Measurements from ENCODE around the gene CTNNB1. TPM values are rescaled to one million over a fixed set of nuclear protein-coding genes. Genes with fewer than 3 reads are reported as not detected.

The CTNNB1 gene
- total and polyA plus RNA-seq, 2 experiments from 2014 or later: 89.4 to 566 TPM

DNA sequence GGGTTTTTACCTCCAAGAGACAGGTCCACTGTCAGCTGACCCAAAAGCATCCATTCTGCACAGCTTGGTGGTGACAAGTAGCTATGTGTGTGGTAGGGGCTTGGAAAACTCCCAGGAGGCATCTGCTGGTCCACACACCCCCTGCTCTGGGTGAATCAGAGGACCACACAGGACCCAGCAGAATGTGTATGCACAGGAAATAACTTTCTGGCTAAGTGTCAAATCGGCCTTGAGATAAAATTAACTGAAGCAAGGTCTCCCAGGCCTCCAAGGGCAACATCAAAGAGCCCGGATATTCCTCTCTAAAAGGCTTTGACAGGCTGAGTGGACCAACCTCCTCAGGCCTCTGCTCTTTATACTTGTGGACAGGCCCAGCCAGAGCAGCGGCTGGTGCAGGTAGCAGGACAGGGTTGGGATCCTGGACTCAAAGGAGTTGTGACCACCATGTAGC, 66.5 kb downstream of the CTNNB1 start:
- no peak for ATAC-seq
- H3K27me3 Mint-ChIP-seq (ENCODE audit: insufficient read depth, low read depth, poor library complexity): no peaks in the 10 kb centered on the region

More for the DNA sequence above, 66.5 kb downstream of the CTNNB1 start:
- no peak overlapping the region for H3K4me2 ChIP-seq
- no peak overlapping the region for H3K4me3 ChIP-seq
- peaks cover under 1% of the 10 kb centered on the region; the same call in 2 of the 3 replicates for H3K36me3 Mint-ChIP-seq (ENCODE audit: low read depth)
- no peaks in the 10 kb centered on the region for H4K20me1 ChIP-seq (replicated peaks; ENCODE audit: insufficient read depth)
- no peak overlapping the region for H3K27ac ChIP-seq (ENCODE audit: low read depth)
- no peaks in the 10 kb centered on the region for H3K27me3 ChIP-seq (ENCODE audit: insufficient read depth)
- DNase-seq (ENCODE audit: low spot score): no peak
- TF ChIP-seq, protein P1, sequence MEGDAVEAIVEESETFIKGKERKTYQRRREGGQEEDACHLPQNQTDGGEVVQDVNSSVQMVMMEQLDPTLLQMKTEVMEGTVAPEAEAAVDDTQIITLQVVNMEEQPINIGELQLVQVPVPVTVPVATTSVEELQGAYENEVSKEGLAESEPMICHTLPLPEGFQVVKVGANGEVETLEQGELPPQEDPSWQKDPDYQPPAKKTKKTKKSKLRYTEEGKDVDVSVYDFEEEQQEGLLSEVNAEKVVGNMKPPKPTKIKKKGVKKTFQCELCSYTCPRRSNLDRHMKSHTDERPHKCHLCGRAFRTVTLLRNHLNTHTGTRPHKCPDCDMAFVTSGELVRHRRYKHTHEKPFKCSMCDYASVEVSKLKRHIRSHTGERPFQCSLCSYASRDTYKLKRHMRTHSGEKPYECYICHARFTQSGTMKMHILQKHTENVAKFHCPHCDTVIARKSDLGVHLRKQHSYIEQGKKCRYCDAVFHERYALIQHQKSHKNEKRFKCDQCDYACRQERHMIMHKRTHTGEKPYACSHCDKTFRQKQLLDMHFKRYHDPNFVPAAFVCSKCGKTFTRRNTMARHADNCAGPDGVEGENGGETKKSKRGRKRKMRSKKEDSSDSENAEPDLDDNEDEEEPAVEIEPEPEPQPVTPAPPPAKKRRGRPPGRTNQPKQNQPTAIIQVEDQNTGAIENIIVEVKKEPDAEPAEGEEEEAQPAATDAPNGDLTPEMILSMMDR (conservative IDR thresholded peaks at IDR 0.05; ENCODE audit: low read depth in 2 of 2): no peak
- TF ChIP-seq ZNF331 (CRISPR knock-in tag; IDR thresholded peaks at IDR 0.05; ENCODE audit: low read depth) (no peak), ZNF114 (CRISPR knock-in tag; IDR thresholded peaks at IDR 0.05) (no peak), NANOG (IDR thresholded peaks at IDR 0.05; ENCODE audit: borderline replicate concordance) (no peak), EZH2phosphoT487 (IDR thresholded peaks at IDR 0.05; ENCODE audit: unreplicated experiment) (no peak), CREB1 (CRISPR knock-in tag; IDR thresholded peaks at IDR 0.05; ENCODE audit: low read depth) (no peak), JUNB (IDR thresholded peaks at IDR 0.05; ENCODE audit: unreplicated experiment) (no peak), EZH2 (IDR thresholded peaks at IDR 0.05; ENCODE audit: low read depth, unreplicated experiment) (no peak), ETS1 (IDR thresholded peaks at IDR 0.05) (no peak), STAT1 (IDR thresholded peaks at IDR 0.05; ENCODE audit: unreplicated experiment) (no peak), REST (IDR thresholded peaks at IDR 0.05; ENCODE audit: unreplicated experiment) (no peak), POLR2AphosphoS5 (IDR thresholded peaks at IDR 0.05; ENCODE audit: low read depth) (no peak)
- TF ChIP-seq, protein P2, sequence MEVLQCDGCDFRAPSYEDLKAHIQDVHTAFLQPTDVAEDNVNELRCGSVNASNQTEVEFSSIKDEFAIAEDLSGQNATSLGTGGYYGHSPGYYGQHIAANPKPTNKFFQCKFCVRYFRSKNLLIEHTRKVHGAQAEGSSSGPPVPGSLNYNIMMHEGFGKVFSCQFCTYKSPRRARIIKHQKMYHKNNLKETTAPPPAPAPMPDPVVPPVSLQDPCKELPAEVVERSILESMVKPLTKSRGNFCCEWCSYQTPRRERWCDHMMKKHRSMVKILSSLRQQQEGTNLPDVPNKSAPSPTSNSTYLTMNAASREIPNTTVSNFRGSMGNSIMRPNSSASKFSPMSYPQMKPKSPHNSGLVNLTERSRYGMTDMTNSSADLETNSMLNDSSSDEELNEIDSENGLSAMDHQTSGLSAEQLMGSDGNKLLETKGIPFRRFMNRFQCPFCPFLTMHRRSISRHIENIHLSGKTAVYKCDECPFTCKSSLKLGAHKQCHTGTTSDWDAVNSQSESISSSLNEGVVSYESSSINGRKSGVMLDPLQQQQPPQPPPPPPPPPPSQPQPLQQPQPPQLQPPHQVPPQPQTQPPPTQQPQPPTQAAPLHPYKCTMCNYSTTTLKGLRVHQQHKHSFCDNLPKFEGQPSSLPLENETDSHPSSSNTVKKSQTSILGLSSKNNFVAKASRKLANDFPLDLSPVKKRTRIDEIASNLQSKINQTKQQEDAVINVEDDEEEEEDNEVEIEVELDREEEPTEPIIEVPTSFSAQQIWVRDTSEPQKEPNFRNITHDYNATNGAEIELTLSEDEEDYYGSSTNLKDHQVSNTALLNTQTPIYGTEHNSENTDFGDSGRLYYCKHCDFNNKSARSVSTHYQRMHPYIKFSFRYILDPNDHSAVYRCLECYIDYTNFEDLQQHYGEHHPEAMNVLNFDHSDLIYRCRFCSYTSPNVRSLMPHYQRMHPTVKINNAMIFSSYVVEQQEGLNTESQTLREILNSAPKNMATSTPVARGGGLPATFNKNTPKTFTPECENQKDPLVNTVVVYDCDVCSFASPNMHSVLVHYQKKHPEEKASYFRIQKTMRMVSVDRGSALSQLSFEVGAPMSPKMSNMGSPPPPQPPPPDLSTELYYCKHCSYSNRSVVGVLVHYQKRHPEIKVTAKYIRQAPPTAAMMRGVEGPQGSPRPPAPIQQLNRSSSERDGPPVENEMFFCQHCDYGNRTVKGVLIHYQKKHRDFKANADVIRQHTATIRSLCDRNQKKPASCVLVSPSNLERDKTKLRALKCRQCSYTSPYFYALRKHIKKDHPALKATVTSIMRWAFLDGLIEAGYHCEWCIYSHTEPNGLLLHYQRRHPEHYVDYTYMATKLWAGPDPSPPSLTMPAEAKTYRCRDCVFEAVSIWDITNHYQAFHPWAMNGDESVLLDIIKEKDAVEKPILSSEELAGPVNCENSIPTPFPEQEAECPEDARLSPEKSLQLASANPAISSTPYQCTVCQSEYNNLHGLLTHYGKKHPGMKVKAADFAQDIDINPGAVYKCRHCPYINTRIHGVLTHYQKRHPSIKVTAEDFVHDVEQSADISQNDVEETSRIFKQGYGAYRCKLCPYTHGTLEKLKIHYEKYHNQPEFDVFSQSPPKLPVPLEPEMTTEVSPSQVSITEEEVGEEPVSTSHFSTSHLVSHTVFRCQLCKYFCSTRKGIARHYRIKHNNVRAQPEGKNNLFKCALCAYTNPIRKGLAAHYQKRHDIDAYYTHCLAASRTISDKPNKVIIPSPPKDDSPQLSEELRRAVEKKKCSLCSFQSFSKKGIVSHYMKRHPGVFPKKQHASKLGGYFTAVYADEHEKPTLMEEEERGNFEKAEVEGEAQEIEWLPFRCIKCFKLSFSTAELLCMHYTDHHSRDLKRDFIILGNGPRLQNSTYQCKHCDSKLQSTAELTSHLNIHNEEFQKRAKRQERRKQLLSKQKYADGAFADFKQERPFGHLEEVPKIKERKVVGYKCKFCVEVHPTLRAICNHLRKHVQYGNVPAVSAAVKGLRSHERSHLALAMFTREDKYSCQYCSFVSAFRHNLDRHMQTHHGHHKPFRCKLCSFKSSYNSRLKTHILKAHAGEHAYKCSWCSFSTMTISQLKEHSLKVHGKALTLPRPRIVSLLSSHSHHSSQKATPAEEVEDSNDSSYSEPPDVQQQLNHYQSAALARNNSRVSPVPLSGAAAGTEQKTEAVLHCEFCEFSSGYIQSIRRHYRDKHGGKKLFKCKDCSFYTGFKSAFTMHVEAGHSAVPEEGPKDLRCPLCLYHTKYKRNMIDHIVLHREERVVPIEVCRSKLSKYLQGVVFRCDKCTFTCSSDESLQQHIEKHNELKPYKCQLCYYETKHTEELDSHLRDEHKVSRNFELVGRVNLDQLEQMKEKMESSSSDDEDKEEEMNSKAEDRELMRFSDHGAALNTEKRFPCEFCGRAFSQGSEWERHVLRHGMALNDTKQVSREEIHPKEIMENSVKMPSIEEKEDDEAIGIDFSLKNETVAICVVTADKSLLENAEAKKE (CRISPR knock-in tag; IDR thresholded peaks at IDR 0.05): no peak
- H3K4me1 ChIP-seq (ENCODE audit: insufficient read depth): no peaks in the 10 kb centered on the region
- peaks cover under 1% of the 10 kb centered on the region for H3K9me3 Mint-ChIP-seq
- no peaks in the 10 kb centered on the region for H3K79me2 ChIP-seq (replicated peaks; ENCODE audit: insufficient read depth)
- H3K27ac Mint-ChIP-seq: no peak overlapping the region
- H3K4me1 Mint-ChIP-seq: no peaks in the 10 kb centered on the region
- H3K4me3 Mint-ChIP-seq: no peak overlapping the region
- no peaks in the 10 kb centered on the region; the same call in 1 of the 2 replicates for H3K36me3 ChIP-seq (ENCODE audit: insufficient read depth)
- no peak overlapping the region for H2AFZ ChIP-seq
- H3F3A ChIP-seq (replicated peaks; ENCODE audit: low read depth): no peaks in the 10 kb centered on the region
- H3K9me2 ChIP-seq (ENCODE audit: insufficient read depth): 0 out of 2 replicates have a peak, but pooled peaks cover 13% of the 10 kb centered on the region
